GM18526 (cell line): ENCODE data around the gene IQCC.
A peak's percentile ranks its signal among the peaks of the same experiment; 100 is the strongest.

ENCODE experiments used
- POLR2A ChIP-seq: IDR thresholded peaks from 3 replicates; pipeline ENCODE4 v1.6.1; 2011; ENCODE audit not compliant: insufficient read length; ENCODE audit errors: extremely low read depth

IQCC gene

GRCh38 chr1:32205401-32206370 lies at the start of gene IQCC:
Gene IQCC, plus strand, starts transcription at chr1:32205671. Its CDS starts 11 bp downstream, at chr1:32205682.
- TF ChIP-seq POLR2A, result peak; percentile 78

DNA sequence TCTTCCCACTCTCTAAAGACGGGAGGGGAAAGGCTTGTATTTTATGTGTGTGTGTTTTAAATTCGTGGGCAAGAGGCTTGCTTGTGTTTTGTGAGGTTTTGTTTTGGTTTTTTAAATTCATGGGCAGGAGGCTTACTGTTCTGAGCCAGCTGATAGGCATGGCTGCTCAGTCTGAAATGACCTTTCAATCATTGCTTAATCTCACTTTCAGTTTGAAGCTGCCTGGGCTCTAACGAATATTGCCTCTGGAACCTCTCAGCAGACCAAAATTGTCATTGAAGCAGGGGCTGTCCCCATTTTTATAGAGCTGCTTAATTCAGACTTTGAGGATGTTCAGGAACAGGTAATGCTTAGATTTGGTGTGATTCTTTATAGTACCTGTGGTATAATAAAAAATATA lies 46.3 kb upstream of the IQCC start:
- no peak for TF ChIP-seq POLR2A

DNA sequence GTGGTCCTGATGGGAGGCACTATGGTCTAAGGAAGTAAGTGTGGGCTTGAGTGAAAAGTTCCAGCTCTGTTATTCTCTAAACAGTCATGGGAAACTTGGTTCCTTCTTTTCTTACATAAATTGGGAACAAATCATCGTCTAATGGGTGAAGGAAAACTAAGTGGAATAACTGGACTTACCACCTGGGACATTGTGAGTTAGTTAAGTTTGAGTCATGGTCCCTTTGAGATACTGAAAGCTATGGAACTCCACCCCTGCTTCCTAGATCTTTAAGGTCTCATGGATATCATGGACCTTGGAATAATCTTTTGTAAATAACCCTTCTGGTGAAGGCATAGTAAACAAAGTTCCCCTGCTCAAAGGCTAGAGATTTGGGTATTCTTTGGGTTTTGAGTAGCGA lies 42.1 kb upstream of the IQCC start:
- TF ChIP-seq POLR2A, result no peak

DNA sequence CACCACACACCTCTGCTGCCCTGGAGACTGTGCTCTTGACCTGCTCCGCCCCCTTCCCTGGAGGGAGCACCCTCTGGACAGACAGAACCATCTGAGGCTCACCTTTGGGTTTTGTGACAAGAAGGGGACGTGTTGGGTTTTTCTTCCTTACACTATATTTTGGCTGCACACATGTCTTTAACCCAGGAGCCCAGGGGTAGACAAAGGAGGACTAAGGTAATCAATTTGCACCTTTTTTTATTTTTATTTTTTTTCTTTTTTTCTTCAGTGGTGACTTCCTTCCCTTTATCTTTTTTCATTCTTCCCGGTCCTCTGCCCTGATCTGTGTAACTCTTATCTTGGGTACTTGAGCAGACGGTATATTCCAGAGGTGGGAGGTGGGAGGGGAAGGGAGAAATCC lies 34.5 kb upstream of the IQCC start:
- TF ChIP-seq POLR2A, result no peak

- TF ChIP-seq POLR2A, result no peak
These were observed 32.7 kb upstream of the IQCC start for GRCh38 chr1:32172621-32173245.

DNA sequence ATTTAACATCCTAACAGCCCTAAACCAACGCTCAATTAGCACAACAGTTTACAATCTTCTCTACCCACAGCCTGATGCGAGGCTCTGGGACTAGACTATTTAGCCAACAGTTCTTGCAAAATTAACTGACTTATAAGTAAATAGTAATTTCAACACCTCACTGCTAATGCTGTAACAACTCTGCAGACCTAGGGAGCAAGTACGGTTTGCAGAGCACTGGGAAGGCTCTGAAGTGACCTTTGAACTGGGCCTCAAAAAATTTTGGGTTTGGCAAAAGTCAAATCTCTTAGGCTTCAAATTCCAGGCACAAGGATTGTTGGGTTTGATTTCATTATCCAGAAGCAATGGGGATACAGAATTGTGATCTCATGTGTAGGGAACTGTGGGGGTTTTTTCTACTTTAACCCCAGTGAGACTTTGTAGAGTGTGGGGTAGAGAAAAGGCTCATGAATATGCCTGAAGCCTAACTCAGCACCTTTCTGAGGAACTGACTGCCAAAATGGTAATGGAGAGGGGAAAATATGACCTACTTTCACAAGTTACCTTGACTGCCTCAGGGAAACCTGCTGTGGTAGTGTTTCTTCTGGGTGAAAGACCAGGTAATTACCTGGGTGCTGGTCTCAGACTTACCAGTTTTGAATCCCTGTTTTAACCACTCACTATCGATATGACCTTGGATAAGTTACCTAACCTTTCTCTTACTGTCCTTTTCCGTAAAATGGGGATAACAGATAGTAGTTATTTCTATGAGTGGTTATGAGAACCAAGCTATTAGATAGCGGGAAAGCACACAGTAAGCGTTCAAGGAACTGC lies 26.9 kb upstream of the IQCC start:
- TF ChIP-seq POLR2A, result no peak

DNA sequence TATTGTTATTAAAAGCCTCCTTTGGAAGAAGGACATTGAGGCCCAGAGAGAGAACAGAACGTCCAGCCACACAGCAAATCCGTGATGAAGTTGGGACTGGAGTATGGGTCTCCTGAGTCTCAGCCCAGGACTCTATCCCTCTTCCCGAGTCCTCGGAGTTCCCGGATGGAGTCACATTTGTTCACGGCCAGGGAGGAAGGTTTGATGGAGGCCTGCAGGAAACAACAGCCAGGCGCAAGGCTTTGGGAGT lies 26.4 kb upstream of the IQCC start:
- TF ChIP-seq POLR2A, result no peak

DNA sequence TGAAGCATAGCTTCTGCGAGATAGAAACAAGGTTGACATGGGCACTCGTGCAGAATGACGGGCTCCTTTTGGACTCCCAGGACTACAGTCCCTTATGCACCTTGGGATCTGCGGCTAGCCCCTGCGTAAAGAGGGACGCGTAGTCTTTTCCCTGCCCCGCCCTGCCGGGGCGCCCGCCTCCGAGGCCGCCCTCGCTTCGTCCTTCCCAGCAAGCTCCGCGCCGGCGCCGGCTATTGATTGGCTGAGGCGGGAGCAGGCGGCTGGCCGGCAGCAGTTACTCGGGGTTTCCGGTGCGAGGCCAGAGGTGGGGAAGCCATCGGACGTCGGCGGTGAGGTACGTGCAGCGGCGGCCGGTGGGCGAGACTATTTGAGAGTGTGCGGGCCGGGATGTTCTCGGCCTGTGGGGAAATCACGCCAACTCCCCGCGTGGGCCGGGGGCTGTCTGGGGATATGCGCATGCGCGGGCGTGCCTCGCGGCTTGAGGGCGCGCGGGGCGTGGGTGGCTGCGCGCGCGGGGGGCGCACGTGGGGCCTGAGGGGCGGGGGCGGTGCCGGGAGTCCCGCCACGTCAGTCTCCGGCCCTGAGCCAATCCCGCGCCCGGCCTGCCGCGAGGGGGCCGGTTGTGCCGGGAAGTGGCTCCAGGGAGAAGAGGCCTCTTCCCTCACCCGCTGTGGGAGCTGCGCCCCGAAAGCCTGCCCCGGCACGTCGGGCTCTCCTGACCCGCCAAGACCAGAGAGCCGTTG lies 25.9 kb upstream of the IQCC start, which contains the start of gene TXLNA:
TSS of gene TXLNA (plus strand) at position 233 of the 743 bp plus-strand sequence. CDS start 671 bp downstream, outside the sequence.
- peak; percentile 85 for TF ChIP-seq POLR2A

- TF ChIP-seq POLR2A, result no peak
These were observed 25.0 kb upstream of the IQCC start for GRCh38 chr1:32180186-32181060.

DNA sequence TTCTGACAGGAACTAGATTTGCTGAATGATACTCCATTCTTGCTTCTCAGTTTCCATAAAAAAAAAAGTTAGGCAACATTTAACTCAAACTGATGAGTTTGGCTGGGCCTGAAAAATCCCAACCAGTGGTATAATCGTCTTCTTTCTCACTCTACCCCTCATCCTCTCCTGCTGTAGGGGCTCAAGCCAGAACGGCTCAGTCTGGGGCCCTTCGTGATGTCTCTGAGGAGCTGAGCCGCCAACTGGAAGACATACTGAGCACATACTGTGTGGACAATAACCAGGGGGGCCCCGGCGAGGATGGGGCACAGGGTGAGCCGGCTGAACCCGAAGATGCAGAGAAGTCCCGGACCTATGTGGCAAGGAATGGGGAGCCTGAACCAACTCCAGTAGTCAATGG lies 24.4 kb upstream of the IQCC start:
- no peak for TF ChIP-seq POLR2A

GRCh38 chr1:32181563-32181962 lies 23.9 kb upstream of the IQCC start:
- TF ChIP-seq POLR2A, result no peak

GRCh38 chr1:32182060-32182459 lies 23.4 kb upstream of the IQCC start:
- no peak for TF ChIP-seq POLR2A

DNA sequence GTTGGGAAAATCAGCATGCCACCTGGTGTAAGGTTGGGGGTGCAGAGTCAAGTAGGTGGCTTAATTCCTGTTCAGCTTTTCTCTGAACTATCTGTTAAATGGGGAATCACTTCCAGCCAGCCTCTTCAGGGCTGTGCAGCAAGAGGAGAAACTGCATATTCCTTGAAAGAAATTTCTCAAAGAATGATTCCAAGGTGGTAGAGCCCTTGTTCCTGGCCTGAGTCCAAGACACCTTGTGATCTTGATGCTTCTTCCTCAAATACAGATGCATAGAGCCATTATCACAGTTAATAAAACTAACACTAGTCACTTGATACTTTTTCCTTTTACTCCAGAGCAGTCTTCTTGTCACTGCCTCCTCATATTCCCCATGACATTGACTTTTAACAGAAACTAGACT lies 20.8 kb upstream of the IQCC start:
- no peak for TF ChIP-seq POLR2A

- no peak for TF ChIP-seq POLR2A
These were observed 19.4 kb upstream of the IQCC start for GRCh38 chr1:32186077-32186476.
